Right atrium auricular region (tissue), 2 donors: ENCODE measurements around the gene RSPO1. TPM values are rescaled to one million over a fixed set of nuclear protein-coding genes. Genes with fewer than 3 reads are reported as not detected.
A peak's percentile ranks its signal among the peaks of the same experiment; 100 is the strongest.
"Not testable (repeated sequence)": the region's sequence is repeated elsewhere in the genome, so short reads cannot be mapped to it uniquely, and the experiment has no call there.

Source experiments
- DNase-seq: peaks from one replicate; pipeline ENCODE4 v3.0.0-alpha.2; 2019; ENCODE audit warnings: low spot score
- H3K27ac ChIP-seq, 2 donors: fragments of 200-600 bp; sonication (generic); 1 replicate in 1 of 2; 2 replicates in 1 of 2; pipeline ENCODE4 v1.5.1; 2016 to 2019
- H3K27me3 ChIP-seq, 2 donors: fragments of 200-600 bp; sonication (generic); one replicate each; pipeline versions ENCODE4 v1.5.1 to v1.6.0; 2017 to 2019
- H3K36me3 ChIP-seq: fragments of 200-600 bp; sonication (generic); one replicate; pipeline ENCODE4 v1.5.1; 2016
- H3K4me1 ChIP-seq, 2 donors: fragments of 200-600 bp; sonication (generic); one replicate each; pipeline versions ENCODE4 v1.5.1 to v1.6.0; 2017 to 2019
- H3K4me3 ChIP-seq, 2 donors: fragments of 200-600 bp; sonication (generic); 1 replicate in 1 of 2; 2 replicates in 1 of 2; pipeline ENCODE4 v1.5.1; 2017 to 2019; ENCODE audit warnings: mild to moderate bottlenecking in 1 of 2, moderate library complexity in 1 of 2
- H3K9me3 ChIP-seq, 2 donors: fragments of 200-600 bp; sonication (generic); one replicate each; pipeline ENCODE4 v1.5.1; 2019
- total RNA-seq, 2 donors: library from RNA; depleted of rRNA; stranded (reverse); fragments of >200 nt; gene quantifications; one replicate each; pipeline ENCODE4 v1.1.0, GENCODE V29; 2016
- TF ChIP-seq, protein P1 (sequence below), 2 donors: fragments of 200-600 bp; sonication (generic); IDR thresholded peaks; one replicate each; pipeline ENCODE4 v1.5.1; 2019; ENCODE audit warnings: antibody characterized with exemption in 2 of 2

The RSPO1 gene, protein sequence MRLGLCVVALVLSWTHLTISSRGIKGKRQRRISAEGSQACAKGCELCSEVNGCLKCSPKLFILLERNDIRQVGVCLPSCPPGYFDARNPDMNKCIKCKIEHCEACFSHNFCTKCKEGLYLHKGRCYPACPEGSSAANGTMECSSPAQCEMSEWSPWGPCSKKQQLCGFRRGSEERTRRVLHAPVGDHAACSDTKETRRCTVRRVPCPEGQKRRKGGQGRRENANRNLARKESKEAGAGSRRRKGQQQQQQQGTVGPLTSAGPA
- 1 to 10 TPM; 6.3 to 9.1 TPM for total RNA-seq

DNA sequence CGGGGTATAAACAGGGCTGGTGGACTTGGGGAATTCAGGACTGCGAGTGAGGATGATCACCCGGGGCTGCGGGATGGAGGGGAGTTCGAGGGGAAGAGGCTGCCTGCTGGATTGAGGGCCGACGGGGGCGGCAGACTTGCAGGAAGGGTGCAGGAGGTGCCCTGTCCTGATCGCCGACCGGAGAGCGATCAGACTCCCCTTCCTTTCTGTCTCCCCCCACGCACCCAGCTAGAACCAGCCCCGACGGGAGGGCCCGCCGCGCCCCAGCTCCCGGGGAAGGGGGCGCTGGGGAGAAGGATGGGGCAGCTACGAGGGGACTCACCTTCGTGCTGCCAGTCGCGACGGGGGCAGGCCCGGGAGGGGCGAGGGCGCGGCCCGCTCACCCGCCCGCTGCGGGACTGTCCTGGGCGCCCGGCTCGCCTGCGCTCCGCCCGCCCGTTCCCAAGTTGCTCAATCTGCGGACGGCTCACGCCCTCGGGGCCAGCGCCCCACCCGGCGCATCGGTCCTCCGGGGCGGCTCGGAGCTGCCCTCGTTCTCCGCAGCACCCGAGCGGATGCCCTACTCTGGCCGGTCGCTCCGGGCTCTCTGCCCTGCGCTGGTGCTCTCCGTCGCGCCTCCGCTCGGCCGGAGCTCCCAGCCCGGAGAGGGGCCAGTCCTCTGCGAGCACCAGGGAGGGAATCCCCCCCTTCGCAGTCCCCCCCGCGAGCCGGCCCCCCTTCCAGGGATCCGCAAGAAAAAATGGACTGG lies at the start of gene RSPO1:
Gene RSPO1 (minus strand): TSS at position 649 of the 748 bp plus-strand sequence. CDS start 5,231 bp downstream, outside the sequence.
- TF ChIP-seq, protein P1, sequence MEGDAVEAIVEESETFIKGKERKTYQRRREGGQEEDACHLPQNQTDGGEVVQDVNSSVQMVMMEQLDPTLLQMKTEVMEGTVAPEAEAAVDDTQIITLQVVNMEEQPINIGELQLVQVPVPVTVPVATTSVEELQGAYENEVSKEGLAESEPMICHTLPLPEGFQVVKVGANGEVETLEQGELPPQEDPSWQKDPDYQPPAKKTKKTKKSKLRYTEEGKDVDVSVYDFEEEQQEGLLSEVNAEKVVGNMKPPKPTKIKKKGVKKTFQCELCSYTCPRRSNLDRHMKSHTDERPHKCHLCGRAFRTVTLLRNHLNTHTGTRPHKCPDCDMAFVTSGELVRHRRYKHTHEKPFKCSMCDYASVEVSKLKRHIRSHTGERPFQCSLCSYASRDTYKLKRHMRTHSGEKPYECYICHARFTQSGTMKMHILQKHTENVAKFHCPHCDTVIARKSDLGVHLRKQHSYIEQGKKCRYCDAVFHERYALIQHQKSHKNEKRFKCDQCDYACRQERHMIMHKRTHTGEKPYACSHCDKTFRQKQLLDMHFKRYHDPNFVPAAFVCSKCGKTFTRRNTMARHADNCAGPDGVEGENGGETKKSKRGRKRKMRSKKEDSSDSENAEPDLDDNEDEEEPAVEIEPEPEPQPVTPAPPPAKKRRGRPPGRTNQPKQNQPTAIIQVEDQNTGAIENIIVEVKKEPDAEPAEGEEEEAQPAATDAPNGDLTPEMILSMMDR (IDR thresholded peaks at IDR 0.05), result no peak
- peaks cover 0 to 15% of the 10 kb centered on the region in 2 donors for H3K4me1 ChIP-seq
- H3K4me3 ChIP-seq, result peak within 1 kb of the TSS in 1 of 2 donors; percentile 43
- no peaks in the 10 kb centered on the region for H3K36me3 ChIP-seq
- peaks cover 5 to 25% of the 10 kb centered on the region in 2 donors for H3K27me3 ChIP-seq
- DNase-seq, result no peak
- no peaks in the 10 kb centered on the region for H3K9me3 ChIP-seq
- no peak within 1 kb of the TSS for H3K27ac ChIP-seq

DNA sequence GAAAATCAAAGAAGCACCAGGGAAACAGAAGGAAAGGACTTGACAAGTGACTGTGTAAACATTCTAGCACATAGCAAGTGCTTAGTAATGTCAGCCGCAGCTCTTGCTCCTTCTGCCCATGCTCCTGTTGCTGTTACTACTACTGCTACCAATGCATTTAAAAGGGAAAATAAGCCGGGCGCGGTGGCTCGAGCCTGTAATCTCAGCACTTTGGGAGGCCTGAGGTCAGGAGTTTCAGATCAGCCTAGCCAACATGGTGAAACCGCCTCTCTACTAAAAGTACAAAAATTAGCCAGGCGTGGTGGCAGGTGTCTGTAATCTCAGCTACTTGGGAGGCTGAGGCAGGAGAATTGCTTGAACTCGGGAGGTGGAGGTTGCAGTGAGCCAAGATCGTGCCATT lies 49.5 kb upstream of the RSPO1 start:
- H3K4me3 ChIP-seq, H3K4me1 ChIP-seq, DNase-seq, H3K27me3 ChIP-seq, H3K27ac ChIP-seq, H3K9me3 ChIP-seq: not testable (repeated sequence)
- peaks cover 49% of the 10 kb centered on the region for H3K36me3 ChIP-seq

DNA sequence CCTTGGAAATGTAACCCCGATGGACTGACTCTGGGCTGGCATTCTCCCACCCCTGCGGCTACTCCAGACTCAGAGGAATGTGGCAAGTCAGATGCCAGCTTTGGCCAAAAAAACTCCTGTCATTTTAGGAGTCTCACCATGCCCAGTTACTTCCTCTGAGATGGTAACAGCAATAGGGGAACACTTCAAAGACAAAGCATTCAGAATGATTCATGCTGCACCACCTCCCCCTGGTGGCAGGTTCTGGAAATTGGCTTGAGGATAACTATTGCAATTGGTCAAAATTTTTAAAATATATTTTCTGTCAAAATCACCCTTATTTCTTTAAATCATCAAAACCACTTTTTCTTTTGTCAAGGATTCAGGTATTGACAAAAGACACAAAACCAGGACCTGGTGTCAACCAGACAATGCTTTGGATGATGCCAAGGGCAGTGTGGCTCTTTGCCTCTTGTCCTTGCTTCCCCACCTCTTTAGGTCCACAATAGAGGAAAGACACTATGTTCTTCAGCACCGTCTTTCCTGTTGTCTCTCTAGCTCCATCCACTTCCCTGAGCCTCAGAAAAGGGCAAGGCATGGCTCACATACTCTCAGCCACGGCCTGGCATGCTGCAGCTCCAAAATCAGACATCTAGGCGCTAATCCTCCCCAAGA lies 47.8 kb upstream of the RSPO1 start:
- H3K9me3 ChIP-seq, result no peaks in the 10 kb centered on the region
- no peaks in the 10 kb centered on the region for H3K27me3 ChIP-seq
- H3K27ac ChIP-seq, result no peak overlapping the region
- H3K4me1 ChIP-seq, result no peaks in the 10 kb centered on the region
- no peak overlapping the region for H3K4me3 ChIP-seq
- DNase-seq, result peak; percentile 82
- H3K36me3 ChIP-seq, result peaks cover 49% of the 10 kb centered on the region
- TF ChIP-seq, protein P1 (IDR thresholded peaks at IDR 0.05), result peak; percentile 81 to 89

DNA sequence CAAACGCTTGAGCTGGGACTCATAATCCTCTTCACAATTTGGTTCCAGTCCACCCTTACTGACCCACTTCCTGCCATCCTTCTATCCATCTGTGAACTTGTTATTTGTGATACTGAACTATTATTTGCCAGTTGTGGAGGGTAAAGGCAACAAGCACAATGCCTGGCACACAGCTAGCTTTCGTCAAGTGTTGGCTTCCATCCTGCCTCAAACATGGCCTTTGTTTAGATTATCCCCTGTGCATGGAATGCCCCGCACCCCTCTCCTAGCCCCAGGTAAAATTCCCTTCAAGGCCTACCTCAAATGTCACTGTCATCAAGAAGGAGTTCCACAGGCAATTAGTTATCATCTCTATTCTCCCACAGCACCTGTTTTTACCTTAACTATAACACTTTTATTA lies 46.2 kb upstream of the RSPO1 start:
- no peaks in the 10 kb centered on the region for H3K4me1 ChIP-seq
- no peak overlapping the region for H3K4me3 ChIP-seq
- DNase-seq, result no peak
- no peak overlapping the region for H3K27ac ChIP-seq
- H3K9me3 ChIP-seq, result no peaks in the 10 kb centered on the region
- H3K36me3 ChIP-seq, result peaks cover 42% of the 10 kb centered on the region
- TF ChIP-seq, protein P1 (IDR thresholded peaks at IDR 0.05), result no peak
- no peaks in the 10 kb centered on the region for H3K27me3 ChIP-seq

DNA sequence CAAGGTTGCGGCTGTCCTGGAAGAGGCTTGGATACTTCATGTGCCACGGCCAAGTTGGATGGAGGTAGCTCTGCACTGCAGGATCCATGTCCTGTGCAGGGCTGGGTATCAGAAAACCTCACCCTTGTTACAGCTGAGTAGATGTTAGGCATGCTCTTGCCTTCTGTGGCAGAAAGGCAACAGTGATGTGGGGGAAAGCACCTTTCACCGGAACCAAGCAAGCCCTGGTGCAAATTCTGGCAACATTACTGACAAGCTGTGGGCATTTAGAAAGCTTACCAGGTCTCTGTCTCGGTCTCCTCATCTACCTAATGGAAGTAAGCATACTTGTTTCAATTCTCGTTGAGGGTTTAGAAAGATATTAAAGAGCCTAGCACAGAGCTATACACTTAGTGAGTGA lies 43.1 kb upstream of the RSPO1 start:
- TF ChIP-seq, protein P1 (IDR thresholded peaks at IDR 0.05), result no peak
- DNase-seq, result no peak
- H3K4me1 ChIP-seq, result no peaks in the 10 kb centered on the region
- H3K27me3 ChIP-seq, result no peaks in the 10 kb centered on the region
- H3K4me3 ChIP-seq, result no peak overlapping the region
- H3K27ac ChIP-seq, result no peak overlapping the region
- H3K9me3 ChIP-seq, result no peaks in the 10 kb centered on the region
- peaks cover 11% of the 10 kb centered on the region for H3K36me3 ChIP-seq

DNA sequence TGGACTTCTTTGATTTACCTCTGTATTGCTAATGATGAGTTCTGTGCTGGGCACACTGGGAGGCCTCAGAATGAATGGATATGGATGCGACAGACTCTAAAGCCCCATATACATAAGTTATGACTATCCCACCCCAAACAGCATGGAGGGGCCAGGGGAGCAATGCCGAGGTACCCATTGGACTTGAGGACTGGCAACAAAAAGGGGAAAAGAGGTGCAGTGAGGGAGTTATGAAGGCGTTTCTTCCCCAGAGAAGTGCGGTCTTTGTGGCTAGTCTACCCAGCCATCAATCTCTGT lies 42.4 kb upstream of the RSPO1 start:
- DNase-seq, result no peak

More for the DNA sequence above, 42.4 kb upstream of the RSPO1 start:
- H3K4me3 ChIP-seq, result no peak overlapping the region
- H3K4me1 ChIP-seq, result no peaks in the 10 kb centered on the region
- no peaks in the 10 kb centered on the region for H3K27me3 ChIP-seq
- H3K27ac ChIP-seq, result no peak overlapping the region
- no peaks in the 10 kb centered on the region for H3K9me3 ChIP-seq
- TF ChIP-seq, protein P1 (IDR thresholded peaks at IDR 0.05), result no peak
- peaks cover 7% of the 10 kb centered on the region for H3K36me3 ChIP-seq
